ENCODE measurements around the gene TSC22D4. TPM values are rescaled to one million over a fixed set of nuclear protein-coding genes. Genes with fewer than 3 reads are reported as not detected.

TSC22D4 gene
- total RNA-seq, 4 donors from 2014 or later: 28.9 to 51.2 (median 40.6) TPM

GRCh38 chr7:100430493-100431285 lies 48.3 kb downstream of the TSC22D4 start:
- Histone ChIP-seq H3K27me3 (no peaks in the 10 kb centered on the region), H3K27ac (peak overlapping the region; percentile 96 to 100 (median 100)), H3K4me3 (peak overlapping the region; percentile 59 to 91 (median 76)), H3K9me3 (no peaks in the 10 kb centered on the region), H3K36me3 (peaks cover 0 to 25% (median 0%) of the 10 kb centered on the region in 3 donors), H3K4me1 (peaks cover 0 to 44% (median 10%) of the 10 kb centered on the region in 4 donors)
- DNase-seq: peak in 1 of 3 donors; percentile 71
- TF ChIP-seq POLR2A (IDR thresholded peaks at IDR 0.05) (no peak), CTCF (IDR thresholded peaks at IDR 0.05) (no peak)

DNA sequence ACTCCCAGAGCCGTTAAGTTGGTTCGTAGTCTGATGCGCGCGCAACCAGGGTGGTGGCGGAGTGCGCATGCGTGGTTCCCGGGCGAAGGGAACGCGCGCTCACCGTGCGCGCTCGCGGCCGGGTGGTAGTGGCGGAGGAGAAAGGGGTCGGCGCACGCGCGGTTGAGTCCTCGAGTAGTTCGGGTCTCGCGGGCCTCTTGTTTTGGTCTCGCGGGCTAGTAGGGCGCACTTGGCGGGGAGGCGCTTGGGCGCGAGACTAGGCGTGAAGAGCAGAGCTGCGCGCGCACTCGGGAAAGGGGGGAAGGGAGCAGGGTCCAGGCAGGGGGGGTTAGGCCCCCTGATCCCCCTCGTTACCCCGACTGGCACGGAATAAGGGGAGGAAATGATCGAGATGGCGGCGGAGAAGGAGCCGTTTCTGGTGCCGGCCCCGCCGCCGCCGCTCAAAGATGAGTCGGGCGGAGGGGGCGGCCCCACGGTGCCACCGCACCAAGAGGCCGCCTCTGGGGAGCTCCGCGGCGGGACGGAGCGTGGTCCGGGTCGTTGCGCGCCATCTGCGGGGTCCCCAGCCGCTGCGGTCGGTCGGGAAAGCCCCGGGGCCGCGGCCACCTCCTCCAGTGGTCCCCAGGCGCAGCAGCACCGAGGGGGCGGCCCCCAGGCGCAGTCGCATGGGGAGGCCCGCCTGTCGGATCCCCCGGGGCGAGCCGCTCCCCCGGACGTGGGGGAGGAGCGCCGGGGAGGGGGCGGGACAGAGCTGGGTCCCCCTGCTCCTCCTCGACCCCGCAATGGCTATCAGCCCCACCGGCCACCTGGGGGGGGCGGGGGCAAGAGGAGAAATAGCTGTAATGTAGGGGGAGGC lies 49.1 kb downstream of the TSC22D4 start, which contains the start of gene MEPCE:
Gene MEPCE, plus strand, starts transcription at position 195 of the 856 bp plus-strand sequence. Its CDS starts 188 bp downstream, at position 383.
- H3K27ac ChIP-seq: peak within 1 kb of the TSS; percentile 96 to 100 (median 100)
- peaks cover 0 to 25% (median 0%) of the 10 kb centered on the region in 3 donors for H3K36me3 ChIP-seq
- H3K27me3 ChIP-seq: no peaks in the 10 kb centered on the region
- peak within 1 kb of the TSS; percentile 59 to 91 (median 76) for H3K4me3 ChIP-seq
- H3K4me1 ChIP-seq: peaks cover 0 to 38% (median 6%) of the 10 kb centered on the region in 4 donors
- TF ChIP-seq CTCF (IDR thresholded peaks at IDR 0.05) (no peak), POLR2A (IDR thresholded peaks at IDR 0.05) (peak in 1 of 2 donors; percentile 62)
- peak; percentile 94 to 98 (median 97) for DNase-seq
- H3K9me3 ChIP-seq: no peaks in the 10 kb centered on the region

GRCh38 chr7:100428967-100429636 lies 49.9 kb downstream of the TSC22D4 start:
- peaks cover 0 to 18% (median 0%) of the 10 kb centered on the region in 3 donors for H3K36me3 ChIP-seq
- peak overlapping the region; percentile 59 to 91 (median 76) for H3K4me3 ChIP-seq
- peak; percentile 100 for DNase-seq
- H3K9me3 ChIP-seq: no peaks in the 10 kb centered on the region
- peaks cover 0 to 33% (median 4%) of the 10 kb centered on the region in 4 donors for H3K4me1 ChIP-seq
- TF ChIP-seq POLR2A (IDR thresholded peaks at IDR 0.05) (peak; percentile 77 to 81), CTCF (IDR thresholded peaks at IDR 0.05) (peak; percentile 6 to 63 (median 54))
- H3K27ac ChIP-seq: peak overlapping the region; percentile 96 to 100 (median 100)
- H3K27me3 ChIP-seq: no peaks in the 10 kb centered on the region

- H3K27me3 ChIP-seq: no peaks in the 10 kb centered on the region
- peaks cover 0 to 10% (median 0%) of the 10 kb centered on the region in 3 donors for H3K36me3 ChIP-seq
- peaks cover 0 to 26% (median 4%) of the 10 kb centered on the region in 4 donors for H3K4me1 ChIP-seq
- H3K4me3 ChIP-seq: peak within 1 kb of the TSS; percentile 59 to 91 (median 76)
- peak; percentile 96 to 98 (median 97) for DNase-seq
- H3K27ac ChIP-seq: peak within 1 kb of the TSS; percentile 96 to 100 (median 100)
- H3K9me3 ChIP-seq: no peaks in the 10 kb centered on the region
- TF ChIP-seq POLR2A (IDR thresholded peaks at IDR 0.05) (peak; percentile 100), CTCF (IDR thresholded peaks at IDR 0.05) (peak in 1 of 6 experiments; percentile 12)
Measured at GRCh38 chr7:100428199-100428966, 50.6 kb downstream of the TSC22D4 start, which contains the start of gene ZCWPW1. Gene ZCWPW1 (minus strand): TSS chr7:100428703. CDS start chr7:100420649, 8,054 bp downstream.
